Stimulated activated effector memory CD8-positive, alpha-beta T cell treated with anti-CD3 and anti-CD28 coated beads, Interleukin-12 subunit alpha, Interleukin-12 subunit beta, amount 100 ng/mL, for 72 hours (primary cell): Measurements from ENCODE around the gene RALB.
A peak's percentile ranks its signal among the peaks of the same experiment; 100 is the strongest.
"Not testable (repeated sequence)": the region's sequence is repeated elsewhere in the genome, so short reads cannot be mapped to it uniquely, and the experiment has no call there.

Source experiments
- ATAC-seq: fragments of 150-1000 bp; cut with Tn5 transposase; 2 replicates; pipeline ENCODE4 v1.10.0; 2021
- DNase-seq, 2 donors: peaks; one replicate each; pipeline ENCODE4 v3.0.0; 2021 to 2022; ENCODE audit warnings: low spot score in 2 of 2
- H3K27ac Mint-ChIP-seq: one replicate; pipeline ENCODE4 v1.8.0; 2022; ENCODE audit warnings: mild to moderate bottlenecking, mixed read lengths
- H3K36me3 Mint-ChIP-seq: one replicate; pipeline ENCODE4 v1.8.0; 2022; ENCODE audit warnings: mild to moderate bottlenecking, mixed read lengths
- H3K4me1 Mint-ChIP-seq: one replicate; pipeline ENCODE4 v1.8.0; 2022; ENCODE audit warnings: mixed read lengths
- H3K4me3 Mint-ChIP-seq: one replicate; pipeline ENCODE4 v1.8.0; 2022; ENCODE audit warnings: mild to moderate bottlenecking, mixed read lengths
- H3K9me3 Mint-ChIP-seq: one replicate; pipeline ENCODE4 v1.8.0; 2022; ENCODE audit warnings: mixed read lengths

Gene RALB

DNA sequence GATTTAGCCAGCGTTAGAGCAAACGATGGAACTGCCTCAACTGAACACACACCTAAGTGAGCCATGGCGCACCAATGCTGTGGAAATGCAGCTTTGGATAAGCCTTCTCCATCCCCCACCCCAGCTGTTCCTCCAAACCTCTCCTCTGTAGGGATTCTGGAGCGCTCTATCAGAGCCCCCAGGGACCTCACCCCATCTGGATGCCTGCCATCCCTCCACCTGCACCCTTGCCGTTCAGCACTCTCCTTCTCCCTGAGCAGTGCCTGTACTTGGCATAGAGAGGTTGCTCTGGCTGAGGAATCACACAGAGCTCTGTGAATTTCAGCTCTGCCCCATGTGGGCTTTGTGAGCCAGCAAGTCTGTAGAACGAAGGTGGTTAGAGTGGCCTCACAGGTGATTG is 50.5 kb downstream of the RALB start:
- H3K36me3 Mint-ChIP-seq, result peaks cover 13% of the 10 kb centered on the region
- no peak overlapping the region for H3K4me3 Mint-ChIP-seq
- H3K4me1 Mint-ChIP-seq, result peaks cover 7% of the 10 kb centered on the region
- H3K9me3 Mint-ChIP-seq, result no peaks in the 10 kb centered on the region
- peak overlapping the region; percentile 3 for H3K27ac Mint-ChIP-seq
- DNase-seq (no peak), ATAC-seq (no peak)

DNA sequence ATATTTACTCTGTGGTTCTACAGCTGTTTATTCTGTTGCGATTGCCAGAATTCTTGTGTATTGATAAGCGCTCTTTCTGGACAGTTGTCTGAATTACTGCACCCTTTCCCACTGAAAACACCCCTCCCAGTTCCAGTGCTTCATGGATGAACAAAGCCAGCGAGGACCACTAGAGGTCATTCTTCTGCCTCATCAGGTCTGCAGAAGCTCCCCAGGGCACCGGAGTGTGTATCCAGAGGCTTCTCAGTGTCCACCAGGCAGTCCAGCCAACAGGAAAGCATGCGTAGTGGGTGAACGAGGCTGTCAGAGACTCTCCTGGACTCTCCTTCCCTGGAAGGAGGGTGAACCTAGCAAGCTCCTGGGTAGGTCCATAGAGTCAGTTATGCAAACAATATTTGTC is 52.6 kb downstream of the RALB start:
- no peak overlapping the region for H3K4me3 Mint-ChIP-seq
- no peaks in the 10 kb centered on the region for H3K9me3 Mint-ChIP-seq
- H3K36me3 Mint-ChIP-seq, result peaks cover 6% of the 10 kb centered on the region
- ATAC-seq, result no peak
- peaks cover 7% of the 10 kb centered on the region for H3K4me1 Mint-ChIP-seq
- H3K27ac Mint-ChIP-seq, result no peak overlapping the region
- no peak for DNase-seq

DNA sequence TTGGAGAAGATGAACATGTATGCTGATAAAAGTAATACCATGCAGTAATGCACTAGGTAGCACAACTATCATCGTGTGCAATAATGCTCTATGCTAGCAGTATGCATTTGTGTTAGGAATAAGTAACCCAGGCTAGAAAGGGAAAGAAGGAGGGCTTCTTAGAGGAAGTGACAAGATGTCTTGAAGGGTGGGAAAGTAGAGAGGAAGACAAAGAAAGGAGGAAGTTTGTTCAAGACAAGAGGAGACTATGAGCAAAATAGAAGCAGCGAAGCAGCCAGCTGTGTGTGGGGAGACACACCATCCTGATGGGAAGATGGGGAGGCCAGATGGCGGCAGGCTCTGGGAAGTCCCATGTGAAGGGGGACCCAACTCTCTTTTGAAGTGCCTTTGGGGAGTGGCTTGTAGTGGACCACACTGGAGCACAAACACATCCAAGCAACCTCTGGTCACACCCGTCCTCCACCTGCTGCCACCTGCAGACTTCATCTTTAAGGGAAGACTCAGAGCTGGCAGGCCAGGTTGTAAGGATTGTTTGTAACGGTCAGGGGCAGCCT is 53.4 kb downstream of the RALB start:
- no peaks in the 10 kb centered on the region for H3K9me3 Mint-ChIP-seq
- peaks cover 7% of the 10 kb centered on the region for H3K4me1 Mint-ChIP-seq
- peaks cover 6% of the 10 kb centered on the region for H3K36me3 Mint-ChIP-seq
- no peak overlapping the region for H3K4me3 Mint-ChIP-seq
- ATAC-seq (no peak), DNase-seq (no peak)
- no peak overlapping the region for H3K27ac Mint-ChIP-seq

DNA sequence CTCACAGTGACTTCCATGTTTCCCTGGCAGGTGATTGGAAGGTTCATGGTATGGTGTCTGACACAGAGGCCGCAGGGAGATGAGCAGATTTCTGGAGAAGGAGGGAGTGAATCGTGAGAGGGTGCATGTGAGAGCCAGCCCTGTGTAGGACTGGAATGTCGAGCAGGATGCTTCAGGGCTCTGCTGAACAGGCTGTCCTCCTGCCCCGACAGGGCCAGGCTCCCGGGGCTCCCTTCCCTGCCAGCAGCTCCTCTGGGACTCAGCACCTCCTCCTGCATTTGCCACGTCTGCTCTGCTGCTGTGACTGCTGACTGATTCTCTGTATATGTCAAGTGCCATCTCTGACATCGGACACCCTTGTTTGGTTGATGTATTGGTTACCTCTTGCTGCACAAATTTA is 54.8 kb downstream of the RALB start:
- Mint-ChIP-seq H3K36me3 (peaks cover 6% of the 10 kb centered on the region), H3K4me3 (no peak overlapping the region), H3K27ac (peak overlapping the region; percentile 23), H3K4me1 (peaks cover 7% of the 10 kb centered on the region), H3K9me3 (no peaks in the 10 kb centered on the region)
- no peak for ATAC-seq
- DNase-seq, result no peak

DNA sequence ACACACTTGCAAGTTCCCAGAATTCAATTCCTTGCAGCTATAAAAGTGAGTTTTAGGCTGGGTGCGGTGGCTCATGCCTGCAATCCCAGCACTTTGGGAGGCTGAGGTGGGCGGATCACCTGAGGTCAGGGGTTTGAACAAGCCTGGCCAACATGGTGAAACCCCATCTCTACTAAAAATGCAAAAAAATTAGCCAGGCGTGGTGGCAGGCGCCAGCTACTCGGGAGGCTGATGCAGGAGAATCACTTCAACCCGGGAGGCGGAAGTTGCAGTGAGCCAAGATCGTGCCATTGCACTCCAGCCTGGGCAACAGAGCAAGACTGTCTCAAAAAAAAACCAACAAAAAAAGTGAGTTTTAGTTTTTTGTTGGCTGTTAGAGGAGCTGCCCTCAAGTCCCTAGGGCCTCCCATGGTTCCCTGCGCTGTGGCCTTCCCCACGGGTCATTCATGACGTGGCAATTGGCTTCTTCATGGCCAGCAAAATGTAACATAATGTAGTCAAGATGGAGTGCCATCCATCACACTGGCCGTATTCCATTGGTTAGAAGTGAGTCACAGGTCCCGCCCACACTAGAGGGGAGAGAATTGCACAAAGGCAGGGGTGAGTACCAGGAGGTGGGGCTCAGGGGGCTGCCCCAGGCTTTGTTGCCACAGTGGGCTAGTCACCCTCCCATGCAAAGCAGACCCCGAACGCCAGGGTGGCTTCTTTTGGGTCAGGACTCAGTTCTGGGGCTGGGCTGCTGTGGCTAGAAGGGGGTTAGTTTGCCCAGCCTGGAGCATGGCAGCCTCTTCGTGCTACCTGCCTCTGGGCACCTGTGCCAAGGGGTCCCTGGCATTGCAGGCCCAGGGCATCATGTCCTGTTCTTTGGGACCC is 55.6 kb downstream of the RALB start:
- no peaks in the 10 kb centered on the region for H3K9me3 Mint-ChIP-seq
- no peaks in the 10 kb centered on the region for H3K4me1 Mint-ChIP-seq
- DNase-seq, result no peak
- ATAC-seq, result no peak
- H3K36me3 Mint-ChIP-seq, result peaks cover 6% of the 10 kb centered on the region
- no peak overlapping the region for H3K27ac Mint-ChIP-seq
- H3K4me3 Mint-ChIP-seq, result no peak overlapping the region

DNA sequence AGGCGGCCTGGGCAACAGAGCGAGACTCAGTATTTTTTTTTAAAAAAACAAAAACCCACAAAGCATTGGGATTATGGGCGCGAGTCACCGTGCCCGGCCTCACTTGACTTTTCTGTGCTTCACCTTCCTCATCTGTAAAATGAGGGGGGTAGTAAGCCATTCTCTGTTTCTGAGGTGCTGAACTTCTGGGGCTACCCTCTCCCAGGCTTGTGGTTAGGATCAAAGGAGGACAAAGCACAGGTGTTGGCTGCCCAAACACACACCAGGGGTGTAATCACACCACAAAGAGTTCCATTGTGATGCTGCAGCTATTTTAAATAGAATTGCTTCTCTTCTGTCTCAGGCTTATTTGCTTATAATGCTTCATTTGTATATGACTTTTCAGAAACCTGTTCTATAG is 57.5 kb downstream of the RALB start:
- H3K4me3 Mint-ChIP-seq, result no peak overlapping the region
- H3K27ac Mint-ChIP-seq, result no peak overlapping the region
- ATAC-seq (no peak), DNase-seq (no peak)
- no peaks in the 10 kb centered on the region for H3K36me3 Mint-ChIP-seq
- H3K4me1 Mint-ChIP-seq, result peaks cover 11% of the 10 kb centered on the region
- H3K9me3 Mint-ChIP-seq, result no peaks in the 10 kb centered on the region

DNA sequence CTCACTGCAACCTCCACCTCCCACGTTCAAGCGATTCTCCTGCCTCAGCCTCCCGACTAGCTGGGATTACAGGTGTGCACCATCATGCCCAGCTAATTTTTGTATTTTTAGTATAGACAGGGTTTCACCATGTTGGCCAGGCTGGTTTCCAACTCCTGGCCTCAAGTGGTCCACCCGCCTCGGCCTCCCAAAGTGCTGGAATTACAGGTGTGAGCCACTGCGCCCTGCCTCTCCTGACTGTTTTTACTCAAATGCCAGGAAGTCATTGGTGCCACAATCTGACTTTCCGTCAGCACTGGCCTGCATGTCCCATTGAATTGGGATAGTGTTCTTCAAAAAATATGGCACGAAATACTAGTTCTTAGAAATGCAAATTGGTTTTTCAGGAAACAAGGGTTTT is 58.2 kb downstream of the RALB start:
- not testable (repeated sequence) for H3K4me3 Mint-ChIP-seq, DNase-seq, H3K36me3 Mint-ChIP-seq, H3K9me3 Mint-ChIP-seq, ATAC-seq, H3K27ac Mint-ChIP-seq
- H3K4me1 Mint-ChIP-seq, result peaks cover 11% of the 10 kb centered on the region

DNA sequence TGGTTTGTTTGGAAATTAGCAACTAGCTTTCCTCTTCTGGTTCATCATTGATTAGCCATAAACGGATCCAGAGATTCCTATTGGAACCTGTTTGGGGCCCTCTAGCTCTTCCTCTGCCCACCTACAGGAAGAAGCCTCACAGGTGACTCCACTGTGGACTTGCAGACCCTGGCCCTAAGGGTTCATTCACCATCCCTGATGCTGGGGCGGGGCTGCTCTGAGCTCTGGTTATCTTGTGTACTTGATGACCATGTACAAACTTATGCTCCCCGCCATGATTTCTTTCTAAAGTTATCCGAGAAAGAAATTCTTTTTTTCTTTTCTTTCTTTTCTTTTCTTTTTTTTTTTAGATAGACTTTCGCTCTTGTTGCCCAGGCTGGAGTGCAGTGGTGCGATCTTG is 59.4 kb downstream of the RALB start:
- Mint-ChIP-seq H3K4me1 (peaks cover 11% of the 10 kb centered on the region), H3K27ac (no peak overlapping the region), H3K4me3 (no peak overlapping the region), H3K36me3 (no peaks in the 10 kb centered on the region), H3K9me3 (no peaks in the 10 kb centered on the region)
- DNase-seq (no peak), ATAC-seq (no peak)

DNA sequence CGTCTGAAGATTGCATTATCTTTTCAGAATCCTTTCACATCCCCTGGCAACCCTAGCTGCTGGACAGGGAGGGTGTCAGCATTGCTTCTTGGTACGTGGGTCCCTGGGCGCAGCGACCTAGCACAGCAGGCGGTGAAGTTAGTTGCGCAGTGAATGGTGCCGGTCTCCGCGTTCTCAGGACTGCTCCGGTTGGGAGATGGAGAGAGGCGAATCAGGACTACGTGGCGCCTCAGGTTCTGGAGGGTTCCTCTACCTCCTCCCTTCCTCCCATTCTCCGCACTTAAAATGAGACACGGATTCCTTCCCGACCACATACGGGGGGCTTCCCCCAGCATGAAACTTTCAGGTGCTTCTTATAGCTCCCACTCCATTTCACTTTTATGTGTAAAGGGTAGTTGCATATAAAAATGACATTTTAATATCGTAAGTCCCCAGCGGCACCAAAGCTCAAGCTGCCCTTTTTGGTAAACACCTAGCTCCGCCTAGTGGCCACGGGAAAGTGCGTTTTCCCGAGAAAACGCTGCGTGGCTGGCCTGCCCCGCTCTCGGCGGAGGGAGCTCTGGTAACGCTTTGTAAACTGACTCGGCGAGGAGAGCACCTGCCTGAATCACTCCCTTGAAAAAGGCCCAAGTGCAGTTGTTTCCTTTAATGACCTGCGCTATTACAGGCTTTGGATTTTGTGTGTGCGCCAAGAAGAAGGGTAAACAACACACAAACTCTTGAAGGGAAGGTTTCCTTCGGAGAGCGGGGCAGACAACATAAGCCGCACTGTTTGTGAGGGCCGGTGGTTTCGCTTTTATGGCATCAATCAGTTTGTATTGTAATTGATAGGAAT is 60.4 kb downstream of the RALB start:
- peak overlapping the region; percentile 61 for H3K4me3 Mint-ChIP-seq
- H3K36me3 Mint-ChIP-seq, result no peaks in the 10 kb centered on the region
- H3K4me1 Mint-ChIP-seq, result peaks cover 11% of the 10 kb centered on the region
- peak overlapping the region; percentile 71 for H3K27ac Mint-ChIP-seq
- no peaks in the 10 kb centered on the region for H3K9me3 Mint-ChIP-seq
- peak; percentile 61 to 84 for DNase-seq
- ATAC-seq, result peak; percentile 79

DNA sequence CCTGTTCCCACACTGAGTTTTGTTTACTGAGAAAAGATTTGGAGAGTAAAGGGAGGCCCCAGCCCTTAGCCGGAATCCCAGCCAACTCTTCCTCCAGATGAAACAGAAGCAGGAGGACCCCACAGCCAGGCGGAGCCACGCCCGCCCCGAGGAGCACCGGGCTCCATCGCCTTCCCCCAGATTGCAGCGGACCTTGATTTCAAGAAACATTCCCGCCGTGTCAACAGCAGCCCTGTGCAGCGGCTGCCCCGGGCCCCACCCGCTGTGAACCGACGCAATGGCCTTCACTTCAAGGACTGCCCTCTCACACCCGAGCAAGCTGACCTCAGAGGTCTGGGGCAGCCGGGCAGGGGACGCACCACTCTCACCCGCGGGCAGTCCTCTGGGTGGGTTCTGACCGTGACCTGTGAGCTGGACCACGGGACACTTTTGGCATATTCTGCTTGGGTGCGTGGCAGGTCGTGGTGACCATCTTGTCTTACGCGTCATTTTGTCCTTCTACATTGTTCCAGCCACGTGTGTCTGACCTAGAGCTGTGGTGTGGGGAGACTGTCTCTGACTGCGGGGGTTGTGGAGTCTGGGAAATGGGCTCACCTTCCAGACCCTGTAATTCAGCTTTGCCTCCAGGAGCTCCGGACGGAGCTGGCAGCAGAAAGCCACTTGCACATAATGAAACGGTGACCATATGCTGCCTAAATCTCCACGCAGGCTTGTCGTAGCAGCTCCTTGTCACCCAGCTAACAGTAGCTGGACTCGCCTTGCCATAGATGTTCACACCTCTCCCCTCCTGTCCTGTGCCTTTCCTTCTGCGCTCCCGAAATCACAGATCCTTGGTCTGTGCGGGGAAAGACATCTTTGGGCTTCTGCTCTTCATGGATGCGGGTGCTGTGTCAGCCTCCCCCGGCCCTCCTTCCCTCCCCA is 61.3 kb downstream of the RALB start:
- Mint-ChIP-seq H3K4me1 (peaks cover 11% of the 10 kb centered on the region), H3K36me3 (no peaks in the 10 kb centered on the region), H3K27ac (no peak overlapping the region), H3K9me3 (no peaks in the 10 kb centered on the region), H3K4me3 (peak overlapping the region; percentile 61)
- no peak for ATAC-seq
- DNase-seq, result no peak

DNA sequence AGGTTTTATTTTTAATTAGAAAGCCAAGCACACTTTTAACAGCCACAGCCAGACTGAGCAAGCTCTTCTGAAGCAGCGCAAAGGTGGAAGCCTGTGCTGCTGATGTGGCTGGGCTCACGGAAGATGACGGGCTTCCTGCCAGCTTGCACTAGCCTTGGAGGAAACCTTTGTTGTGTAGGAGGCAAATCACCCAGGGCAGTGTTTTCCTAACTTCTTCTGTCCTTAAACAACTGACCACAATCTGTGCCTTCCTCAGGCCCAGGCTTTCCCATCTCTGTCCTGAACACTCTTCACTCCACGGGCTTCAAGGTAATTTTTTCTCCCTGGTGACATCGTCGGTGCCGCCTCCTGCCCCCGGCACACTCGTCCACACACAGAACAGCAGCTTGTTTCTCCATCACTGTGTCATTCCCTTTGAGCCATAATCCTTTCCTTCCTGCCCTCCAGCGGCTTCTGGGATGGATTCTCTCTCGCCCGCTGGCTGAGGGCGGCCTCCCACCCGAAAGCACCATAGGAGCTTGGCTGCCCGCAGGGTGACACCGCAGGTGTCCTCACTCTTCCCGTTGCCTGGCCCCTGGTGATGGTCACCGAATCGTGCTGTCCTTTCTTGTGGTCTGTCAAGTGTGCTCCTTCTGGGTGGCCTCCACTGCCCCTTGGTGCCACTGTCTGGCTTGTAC is 62.2 kb downstream of the RALB start:
- DNase-seq (no peak), ATAC-seq (no peak)
- peak overlapping the region; percentile 61 for H3K4me3 Mint-ChIP-seq
- H3K27ac Mint-ChIP-seq, result no peak overlapping the region
- H3K4me1 Mint-ChIP-seq, result peaks cover 11% of the 10 kb centered on the region
- H3K36me3 Mint-ChIP-seq, result no peaks in the 10 kb centered on the region
- H3K9me3 Mint-ChIP-seq, result no peaks in the 10 kb centered on the region

DNA sequence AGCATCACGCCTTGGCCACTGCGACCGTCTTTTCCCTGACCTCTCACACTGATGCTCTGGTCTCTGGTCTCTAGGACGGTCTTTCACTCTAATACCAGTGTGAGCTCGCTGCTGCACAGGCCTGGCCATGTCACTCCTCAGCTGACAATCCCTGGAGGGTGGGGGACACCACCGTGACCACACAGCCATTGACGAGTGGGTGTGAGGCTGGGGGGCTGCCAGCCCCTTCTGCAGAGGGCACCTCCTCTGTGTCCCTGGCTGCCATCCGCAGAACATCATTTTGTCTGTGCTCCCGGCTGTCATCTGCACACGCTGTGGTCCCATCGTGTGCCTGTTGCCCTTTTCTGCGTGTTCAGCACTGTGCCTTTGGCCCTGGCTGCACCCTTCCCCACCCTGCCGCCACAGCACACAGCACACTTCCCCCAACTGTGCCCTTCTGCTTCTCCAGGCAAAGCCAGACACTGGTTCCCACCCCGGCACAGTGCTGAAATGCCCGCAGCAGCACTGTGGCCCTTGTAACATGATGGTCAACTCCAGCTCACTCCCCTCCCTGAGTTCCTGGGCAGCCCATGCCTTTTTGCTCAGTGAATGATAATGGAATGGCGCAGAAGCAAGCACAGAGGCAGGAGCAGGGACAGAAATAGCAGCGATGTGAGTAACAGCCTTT is 62.8 kb downstream of the RALB start:
- ATAC-seq, result no peak
- H3K4me1 Mint-ChIP-seq, result peaks cover 11% of the 10 kb centered on the region
- H3K4me3 Mint-ChIP-seq, result peak overlapping the region; percentile 61
- H3K9me3 Mint-ChIP-seq, result no peaks in the 10 kb centered on the region
- no peaks in the 10 kb centered on the region for H3K36me3 Mint-ChIP-seq
- no peak for DNase-seq
- no peak overlapping the region for H3K27ac Mint-ChIP-seq

DNA sequence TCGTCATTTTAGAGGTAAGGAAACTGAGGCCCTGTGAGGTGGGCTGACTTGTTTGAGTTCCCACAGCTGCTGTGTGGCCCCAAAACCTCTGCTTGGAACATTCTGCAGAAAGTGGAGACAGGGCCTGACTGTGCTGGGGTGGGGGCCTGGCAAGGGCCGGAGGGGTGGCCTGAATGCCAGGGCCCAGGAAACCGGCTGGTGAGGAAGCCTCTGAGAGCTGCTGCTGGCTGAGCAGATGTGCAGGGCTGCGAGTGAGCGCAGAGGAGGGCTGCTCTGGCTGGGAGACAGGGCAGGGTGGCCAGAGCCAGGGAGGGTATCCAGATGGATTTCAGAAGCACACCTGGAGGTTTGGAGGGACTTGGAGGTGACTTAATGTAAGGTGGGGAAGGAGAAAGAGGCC is 63.4 kb downstream of the RALB start:
- Mint-ChIP-seq H3K27ac (no peak overlapping the region), H3K4me3 (no peak overlapping the region), H3K9me3 (no peaks in the 10 kb centered on the region), H3K4me1 (peaks cover 11% of the 10 kb centered on the region), H3K36me3 (no peaks in the 10 kb centered on the region)
- DNase-seq, result no peak
- no peak for ATAC-seq
